NT2/D1 (cell line): ENCODE measurements around the gene TMCC1.

Experiments used
- SUZ12 ChIP-seq: IDR thresholded peaks from 2 replicates; pipeline ENCODE4 v1.6.1; 2011; ENCODE audit not compliant: insufficient read length, insufficient read depth; ENCODE audit errors: extremely low read depth
- YY1 ChIP-seq: IDR thresholded peaks from 2 replicates; pipeline ENCODE4 v1.6.1; 2011; ENCODE audit not compliant: insufficient read length, insufficient read depth
- ZNF274 ChIP-seq: IDR thresholded peaks from 2 replicates; pipeline ENCODE4 v1.6.1; 2011; ENCODE audit warnings: mild to moderate bottlenecking, low read depth, low read length

DNA sequence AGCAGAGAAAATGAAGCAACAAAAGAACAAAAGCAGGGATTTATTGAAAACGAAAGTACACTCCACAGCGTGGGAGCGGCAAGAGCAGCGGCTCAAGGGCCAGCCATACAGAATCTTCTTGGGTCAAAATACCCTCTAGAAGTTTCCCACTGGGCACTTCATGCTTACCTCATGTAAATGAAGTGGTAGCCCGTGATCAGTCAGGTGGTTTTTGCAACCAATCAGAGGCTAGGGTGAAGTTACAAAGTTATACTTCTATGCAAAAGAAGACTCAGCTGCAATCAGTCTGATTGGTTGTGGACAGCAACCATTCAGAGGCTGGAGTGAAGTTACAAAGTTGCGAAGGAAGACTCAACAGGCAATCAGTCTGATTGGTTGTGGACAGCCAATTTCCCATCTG is 43.2 kb upstream of the TMCC1 start:
- TF ChIP-seq ZNF274, result no peak
- no peak for TF ChIP-seq SUZ12
- TF ChIP-seq YY1, result no peak
